ENCODE data around the gene MAP3K19. TPM values are rescaled to one million over a fixed set of nuclear protein-coding genes. Genes with fewer than 3 reads are reported as not detected.
A peak's percentile ranks its signal among the peaks of the same experiment; 100 is the strongest.

MAP3K19 gene
- total and polyA plus RNA-seq, 10 of the 15 experiments (the other 5 are each of a cell fraction or from before 2014, with no cell fraction given), result 0.05 TPM; not detected in 9

- TF ChIP-seq REST (IDR thresholded peaks at IDR 0.05; ENCODE audit: low read depth, low read length), result 0 out of 2 replicates have a peak, but pooled peaks have one; percentile 29
- TF ChIP-seq KLF5 (IDR thresholded peaks at IDR 0.05; ENCODE audit: partially characterized antibody), result no peak
- peak; percentile 23; the same call in 1 of the 2 replicates for TF ChIP-seq NBN (IDR thresholded peaks at IDR 0.05)
- TF ChIP-seq POLR2AphosphoS2 (IDR thresholded peaks at IDR 0.05; ENCODE audit: low read depth, low read length), result peak; percentile 78; the same call in 1 of the 2 replicates
- peak; percentile 89 to 93 for TF ChIP-seq BHLHE40 (IDR thresholded peaks at IDR 0.05; ENCODE audit: borderline replicate concordance in 1 of 2, low read depth in 2 of 2, low read length in 1 of 2)
- TF ChIP-seq HSF1 (IDR thresholded peaks at IDR 0.05; ENCODE audit: low read depth, low read length), result no peak
- peak; percentile 7; the same call in 1 of the 2 replicates for TF ChIP-seq SMC3 (IDR thresholded peaks at IDR 0.05; ENCODE audit: borderline replicate concordance, low read length)
- TF ChIP-seq TAF1 (IDR thresholded peaks at IDR 0.05; ENCODE audit: borderline replicate concordance, low read depth, low read length), result peak; percentile 75; the same call in 1 of the 2 replicates
- no peak for TF ChIP-seq ASH2L (IDR thresholded peaks at IDR 0.05; ENCODE audit: borderline replicate concordance, low read depth)
- TF ChIP-seq YY1 (IDR thresholded peaks at IDR 0.05; ENCODE audit: low read depth, low read length), result peak; percentile 86
- TF ChIP-seq PRDM15 (CRISPR knock-in tag; IDR thresholded peaks at IDR 0.05), result no peak
- peak; percentile 55 to 60 for TF ChIP-seq IKZF2 (IDR thresholded peaks at IDR 0.05)
- peak in 2 of 3 experiments; percentile 4 to 29; a peak in 1 of 6 replicates for TF ChIP-seq CTCF (IDR thresholded peaks at IDR 0.05 in 2 of 3, conservative IDR thresholded peaks at IDR 0.05 in 1 of 3; ENCODE audit: control insufficient read depth in 2 of 3, extremely low read depth in 1 of 3, insufficient read depth in 1 of 3, low read depth in 3 of 3, low read length in 3 of 3)
- TF ChIP-seq SPI1 (IDR thresholded peaks at IDR 0.05; ENCODE audit: borderline replicate concordance, insufficient read depth, low read depth, low read length), result 0 out of 2 replicates have a peak, but pooled peaks have one; percentile 1
- peak; percentile 44; the same call in 1 of the 2 replicates for TF ChIP-seq SREBF1 (IDR thresholded peaks at IDR 0.05; ENCODE audit: low read length)
- peak; percentile 32; the same call in 1 of the 2 replicates for TF ChIP-seq SIN3A (IDR thresholded peaks at IDR 0.05; ENCODE audit: low read depth, low read length)
- 0 out of 2 replicates have a peak, but pooled peaks have one; percentile 1 for TF ChIP-seq TCF12 (IDR thresholded peaks at IDR 0.05; ENCODE audit: low read depth, low read length)
- TF ChIP-seq SMAD5 (IDR thresholded peaks at IDR 0.05; ENCODE audit: low read depth), result peak; percentile 53; the same call in 1 of the 2 replicates
Measured at GRCh38 chr2:134917888-134918525, 129.2 kb downstream of the MAP3K19 start (continued).

All from GM12878 (cell line).